Esophagus muscularis mucosa (tissue), 4 donors: ENCODE data around the gene LKAAEAR1.

Experiments used
- EP300 ChIP-seq: sonication (generic); formaldehyde crosslinking; IDR thresholded peaks from one replicate; pipeline ENCODE4 v1.6.1; 2017; ENCODE audit warnings: antibody characterized with exemption
- POLR2A ChIP-seq: fragments of 450-650 bp; IDR thresholded peaks from one replicate; pipeline ENCODE4 v1.6.1; 2017; ENCODE audit warnings: antibody characterized with exemption, moderate library complexity, mild to moderate bottlenecking, low read depth
- TF ChIP-seq, protein P1 (sequence below), 3 experiments: fragments of 200-600 bp in 2 of 3; fragments of 450-650 bp in 1 of 3; sonication (generic) in 2 of 3; IDR thresholded peaks; one replicate each; pipeline ENCODE4 v1.5.1; 2017 to 2019; ENCODE audit warnings: antibody characterized with exemption in 3 of 3, mild to moderate bottlenecking in 2 of 3, moderate library complexity in 1 of 3

- TF ChIP-seq, protein P1, sequence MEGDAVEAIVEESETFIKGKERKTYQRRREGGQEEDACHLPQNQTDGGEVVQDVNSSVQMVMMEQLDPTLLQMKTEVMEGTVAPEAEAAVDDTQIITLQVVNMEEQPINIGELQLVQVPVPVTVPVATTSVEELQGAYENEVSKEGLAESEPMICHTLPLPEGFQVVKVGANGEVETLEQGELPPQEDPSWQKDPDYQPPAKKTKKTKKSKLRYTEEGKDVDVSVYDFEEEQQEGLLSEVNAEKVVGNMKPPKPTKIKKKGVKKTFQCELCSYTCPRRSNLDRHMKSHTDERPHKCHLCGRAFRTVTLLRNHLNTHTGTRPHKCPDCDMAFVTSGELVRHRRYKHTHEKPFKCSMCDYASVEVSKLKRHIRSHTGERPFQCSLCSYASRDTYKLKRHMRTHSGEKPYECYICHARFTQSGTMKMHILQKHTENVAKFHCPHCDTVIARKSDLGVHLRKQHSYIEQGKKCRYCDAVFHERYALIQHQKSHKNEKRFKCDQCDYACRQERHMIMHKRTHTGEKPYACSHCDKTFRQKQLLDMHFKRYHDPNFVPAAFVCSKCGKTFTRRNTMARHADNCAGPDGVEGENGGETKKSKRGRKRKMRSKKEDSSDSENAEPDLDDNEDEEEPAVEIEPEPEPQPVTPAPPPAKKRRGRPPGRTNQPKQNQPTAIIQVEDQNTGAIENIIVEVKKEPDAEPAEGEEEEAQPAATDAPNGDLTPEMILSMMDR (IDR thresholded peaks at IDR 0.05) = no peak
- TF ChIP-seq EP300 (no peak), POLR2A (no peak)
These were observed 20.0 kb downstream of the LKAAEAR1 start for GRCh38 chr20:64064145-64064698.
